HG03097 (cell line): ENCODE data around the gene GCK.
"Not testable (repeated sequence)": the region's sequence is repeated elsewhere in the genome, so short reads cannot be mapped to it uniquely, and the experiment has no call there.

Experiments
- ATAC-seq: cut with Tn5 transposase; IDR thresholded peaks from one replicate; pipeline ENCODE4 v1.9.1; 2021; ENCODE audit not compliant: unreplicated experiment, low FRiP score

GCK gene

DNA sequence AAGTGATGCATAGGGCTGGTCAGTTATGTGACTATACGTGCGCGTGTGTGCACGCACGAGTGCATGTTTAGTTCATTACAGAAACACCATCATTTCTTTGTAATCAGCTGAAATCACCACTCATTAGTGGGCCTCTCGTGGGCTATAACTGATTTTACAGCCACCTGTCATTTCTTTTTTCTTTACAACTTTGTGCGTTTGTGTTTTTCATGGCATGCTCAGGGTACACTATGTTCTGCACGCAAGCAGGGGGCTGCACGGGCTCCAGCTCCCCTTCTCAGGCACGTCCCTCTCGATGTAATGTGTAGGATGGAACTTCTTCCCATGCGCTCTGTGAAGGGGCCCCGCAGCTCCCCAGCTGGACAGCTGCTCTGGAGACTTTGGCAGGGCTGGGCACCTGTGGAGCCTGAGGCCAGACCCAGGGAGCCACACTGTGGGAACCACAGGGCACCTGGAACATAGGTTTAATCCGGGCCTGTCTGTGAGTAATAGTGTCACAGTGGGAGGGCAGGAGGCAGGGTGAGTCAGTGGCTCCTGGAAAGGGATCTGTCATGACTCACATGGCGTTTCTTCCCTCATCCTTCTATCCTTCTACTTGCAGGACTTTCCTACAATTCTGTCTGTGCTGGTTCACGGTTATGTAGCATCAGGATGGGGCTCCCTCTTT is 4.9 kb downstream of the GCK start:
- ATAC-seq = no peak

DNA sequence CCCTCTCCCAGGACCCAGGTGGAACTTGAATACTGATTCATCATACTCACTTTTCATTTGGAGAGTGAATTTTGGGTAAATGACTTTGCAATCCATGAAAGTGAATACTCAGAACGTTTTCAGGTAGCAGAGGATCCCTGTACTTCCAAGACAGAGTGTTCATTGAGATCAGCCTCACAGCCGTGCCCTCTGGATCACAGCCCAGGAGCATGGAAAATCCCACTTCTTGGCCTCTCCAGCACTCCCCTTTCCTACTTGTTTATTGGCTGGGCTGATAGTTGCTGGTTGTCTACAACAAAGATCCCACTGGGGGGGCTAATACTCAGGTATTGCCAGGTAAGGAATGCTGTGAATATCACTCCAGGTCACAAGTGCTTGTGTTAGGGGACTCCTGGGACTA is 5.9 kb downstream of the GCK start:
- no peak for ATAC-seq

DNA sequence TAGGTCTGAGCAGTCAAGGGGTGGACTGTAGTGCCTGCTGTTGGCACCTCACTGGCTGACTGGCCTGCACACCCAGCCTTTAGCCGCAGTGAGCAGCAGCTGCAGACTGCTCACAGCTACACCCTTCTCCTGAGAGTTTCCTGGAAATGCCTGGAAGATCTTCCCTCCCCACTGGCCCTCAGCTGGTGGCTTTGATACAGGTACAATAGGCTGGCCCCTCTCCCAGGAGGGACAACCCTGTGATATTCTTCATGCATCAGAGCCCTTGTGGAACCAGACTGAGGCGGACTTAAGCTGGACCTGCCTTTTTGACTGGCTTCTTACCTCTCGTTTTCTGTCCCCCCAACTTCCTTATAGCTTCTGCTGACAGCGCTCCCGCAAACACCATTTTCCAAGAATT is 6.4 kb downstream of the GCK start:
- no peak for ATAC-seq

DNA sequence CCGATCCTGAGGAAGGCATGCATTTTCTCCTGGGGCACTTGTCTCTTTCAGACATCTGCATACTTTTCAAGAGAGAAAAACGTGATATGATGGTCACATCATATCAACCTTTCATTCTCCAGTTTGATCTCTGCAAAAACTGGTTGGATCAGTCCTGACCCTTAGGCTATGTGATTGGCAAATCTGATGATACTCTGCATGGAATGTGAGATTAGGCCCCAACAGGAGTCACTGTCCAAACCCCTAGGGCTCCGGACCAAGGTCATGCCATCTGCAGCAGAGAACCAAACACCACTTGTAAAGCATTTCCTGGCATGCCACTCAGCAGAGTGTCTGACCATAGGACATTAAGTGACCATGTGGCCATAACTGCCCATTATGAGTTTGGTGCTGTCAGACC is 8.6 kb downstream of the GCK start:
- ATAC-seq = no peak

DNA sequence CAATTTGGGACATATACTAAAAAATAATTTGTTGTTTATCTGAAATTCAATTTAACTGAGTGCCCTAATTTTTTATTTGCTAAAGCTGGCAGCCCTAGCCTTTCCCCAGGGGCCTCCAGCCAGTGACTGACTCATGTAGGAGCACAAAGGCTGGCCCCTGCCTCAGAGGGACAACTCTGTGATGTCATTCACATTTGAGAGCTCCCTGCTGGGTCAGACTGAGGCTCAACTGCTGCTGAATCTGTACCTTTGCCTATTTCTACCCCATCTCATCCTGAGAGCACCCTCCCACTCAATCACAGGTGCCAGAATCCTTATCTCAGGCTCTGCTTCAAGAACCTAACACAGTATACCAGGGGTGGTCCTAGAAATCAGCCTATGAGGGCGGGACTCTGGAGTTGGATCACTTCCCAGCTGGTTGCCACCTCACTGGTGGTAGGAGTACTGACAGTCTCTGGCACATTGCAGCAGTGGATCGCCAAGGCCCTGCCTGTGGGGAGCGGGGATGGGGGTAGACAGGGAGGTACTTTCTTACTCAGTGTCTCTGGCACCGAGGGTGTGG is 11.6 kb downstream of the GCK start:
- no peak for ATAC-seq

DNA sequence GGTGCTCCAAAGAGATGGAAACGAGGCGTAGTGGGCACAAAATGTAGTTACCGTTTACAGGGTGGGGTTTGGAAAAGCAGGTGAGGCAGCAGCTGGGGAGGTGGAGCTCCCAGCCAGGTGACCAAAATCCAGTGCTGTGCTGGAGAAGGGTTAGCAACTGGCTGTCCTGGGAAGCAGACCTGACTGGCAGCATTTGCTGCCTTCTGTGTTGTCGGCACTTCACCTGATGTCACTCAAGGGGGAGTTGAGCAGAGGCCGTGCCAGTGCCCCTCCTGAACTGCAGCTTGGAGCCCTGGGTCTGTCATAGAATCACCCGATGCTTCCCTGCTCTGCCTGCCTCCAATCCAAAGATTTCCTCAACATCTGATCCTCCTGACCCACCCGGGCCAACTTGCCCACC is 12.8 kb downstream of the GCK start:
- no peak for ATAC-seq

DNA sequence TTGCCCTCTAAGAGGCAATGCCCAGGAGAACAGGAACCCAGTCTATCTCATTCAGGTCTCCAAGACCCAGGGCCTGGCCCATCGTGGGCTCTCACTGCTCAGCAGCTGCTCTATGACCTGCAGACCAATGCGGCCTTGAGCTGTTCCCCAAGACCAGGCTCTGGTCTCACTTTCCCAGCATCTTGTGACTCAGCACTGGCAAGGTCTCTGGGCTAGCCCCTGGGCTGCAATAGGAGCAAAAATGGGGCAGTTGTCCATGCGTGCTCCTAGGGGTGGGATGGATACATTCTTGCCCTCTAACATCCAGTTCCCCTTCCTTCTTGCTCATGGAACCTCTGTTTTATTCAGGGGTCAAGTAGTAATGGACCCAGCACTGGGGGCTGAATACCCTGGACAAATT is 13.5 kb downstream of the GCK start:
- no peak for ATAC-seq

DNA sequence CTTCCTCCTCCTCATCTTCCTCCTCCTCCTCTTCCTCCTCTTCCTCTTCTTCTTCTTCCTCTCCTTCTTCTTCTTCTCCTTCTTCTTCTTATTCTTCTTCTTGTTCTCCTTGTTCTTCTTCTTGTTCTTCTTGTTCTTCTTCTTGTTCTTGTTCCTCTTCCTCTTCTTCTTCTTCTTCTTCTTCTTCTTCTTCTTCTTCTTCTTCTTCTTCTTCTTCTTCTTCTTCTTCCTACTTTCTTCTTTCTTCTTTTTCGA is 14.6 kb downstream of the GCK start:
- ATAC-seq = not testable (repeated sequence)

DNA sequence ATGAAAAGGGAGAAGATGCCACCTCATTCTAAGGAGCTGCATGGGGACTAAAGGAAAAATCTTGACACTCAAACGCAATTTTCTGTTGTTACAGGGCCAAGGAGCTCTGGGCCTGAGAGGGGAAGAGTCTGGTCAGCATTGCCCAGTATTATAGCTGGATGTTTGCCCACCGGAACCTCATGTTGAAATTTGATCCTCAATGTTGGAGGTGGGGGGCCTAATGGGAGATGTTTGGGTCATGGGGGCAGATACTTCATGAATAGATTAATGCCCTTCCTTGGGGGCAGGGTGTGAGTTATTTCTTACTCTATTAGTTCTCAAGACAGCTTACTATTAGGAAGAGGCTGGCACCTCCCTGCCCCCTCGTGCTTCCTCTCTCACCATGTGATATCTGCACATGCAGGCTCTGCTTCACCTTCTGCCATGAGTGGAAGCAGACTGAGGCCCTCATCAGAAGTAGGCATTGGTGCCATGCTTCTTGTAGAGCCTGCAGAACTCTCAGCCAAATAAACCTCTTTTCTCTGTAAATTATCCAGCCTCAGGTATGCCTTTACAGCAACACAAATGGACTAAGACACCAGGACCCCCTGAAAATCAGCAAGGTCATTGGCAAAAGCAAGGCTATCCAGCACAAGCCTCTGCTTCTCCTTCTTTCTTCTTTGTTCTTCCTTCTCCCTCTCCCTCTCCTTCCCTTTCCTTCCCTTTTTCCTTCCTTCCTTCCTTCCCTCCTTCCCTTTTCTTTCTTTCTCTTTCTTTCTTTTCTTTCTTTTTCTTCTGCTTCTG is 15.1 kb downstream of the GCK start:
- ATAC-seq = no peak

DNA sequence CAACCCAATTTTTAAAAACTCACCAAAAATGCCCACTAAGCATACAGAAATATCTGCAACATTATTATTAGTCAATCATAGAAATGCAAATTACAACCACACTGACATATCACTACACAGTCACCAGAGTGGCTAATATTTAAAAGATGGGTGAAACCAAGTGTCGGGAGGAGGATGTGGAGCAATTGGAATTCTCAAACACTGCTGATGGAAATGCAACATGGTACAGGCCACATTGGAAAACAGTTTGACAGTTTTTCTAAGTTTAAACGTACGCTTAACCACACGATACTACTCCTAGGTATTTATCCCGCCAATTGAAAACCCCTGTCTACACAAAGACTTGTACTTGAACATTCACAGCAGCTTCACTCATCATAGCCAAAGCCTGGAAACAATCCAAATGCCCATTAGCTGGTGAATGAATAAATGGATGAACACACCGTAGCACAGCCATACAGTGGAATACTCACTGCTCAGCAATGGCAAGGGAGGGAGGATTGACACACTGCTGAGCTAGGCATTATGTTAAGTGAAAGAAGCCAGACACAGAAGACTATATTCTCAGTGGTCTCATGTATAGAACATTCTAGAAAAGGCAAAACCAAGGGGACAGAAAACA is 16.3 kb downstream of the GCK start:
- ATAC-seq = no peak

DNA sequence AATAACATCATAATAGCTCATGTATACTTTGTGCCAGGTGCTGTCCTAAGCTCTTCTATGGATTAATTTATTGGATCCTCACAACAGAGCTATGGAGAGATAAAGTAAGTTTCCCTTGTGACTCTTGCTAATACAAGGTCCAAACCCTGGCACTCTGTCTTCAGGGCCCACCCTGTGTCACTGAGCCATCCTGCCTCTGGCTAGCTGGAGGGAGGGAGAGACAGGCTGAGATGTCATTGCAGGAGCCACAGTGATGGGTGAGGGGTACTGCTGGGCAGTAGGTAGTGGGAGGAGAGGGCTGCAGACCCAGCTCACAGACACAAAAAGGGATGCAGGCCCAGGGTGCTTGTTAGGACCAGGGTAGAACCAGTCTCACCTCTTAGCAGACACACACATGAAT is 16.9 kb downstream of the GCK start:
- no peak for ATAC-seq

DNA sequence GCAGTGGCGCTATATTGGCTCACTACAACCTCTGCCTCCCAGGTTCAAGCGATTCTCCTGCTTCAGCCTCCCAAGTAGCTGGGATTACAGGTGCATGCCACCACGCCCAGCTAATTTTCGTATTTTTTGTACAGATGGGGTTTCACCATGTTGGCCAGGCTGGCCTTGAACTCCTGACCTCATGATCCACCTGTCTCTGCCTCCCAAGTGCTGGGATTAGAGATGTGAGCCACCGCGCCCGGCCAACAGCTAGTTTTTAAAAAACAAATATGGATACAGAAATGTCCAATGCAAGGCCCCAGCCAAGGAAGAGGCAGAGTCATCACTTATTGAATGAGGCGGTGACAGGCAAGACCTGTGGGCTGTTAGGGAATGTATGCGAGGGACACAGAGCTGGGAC is 17.3 kb downstream of the GCK start:
- not testable (repeated sequence) for ATAC-seq

DNA sequence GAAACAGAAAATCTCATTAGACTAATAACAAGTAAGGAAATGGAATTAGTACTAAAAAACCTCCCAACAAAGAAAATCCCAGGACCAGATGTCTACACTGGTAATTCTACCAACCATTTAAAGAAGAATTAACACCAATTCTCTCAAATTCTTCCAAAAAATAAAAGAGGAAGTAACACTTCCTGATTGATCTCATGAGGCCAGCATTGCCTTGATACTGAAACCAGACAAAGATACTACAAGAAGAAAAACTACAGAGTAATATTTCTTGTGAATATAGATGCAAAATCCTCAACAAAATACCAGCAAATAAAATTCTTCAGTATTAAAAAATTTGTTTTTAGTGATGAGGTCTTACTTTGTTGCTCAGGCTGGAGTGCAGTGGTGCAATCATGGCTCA is 21.3 kb downstream of the GCK start:
- no peak for ATAC-seq

DNA sequence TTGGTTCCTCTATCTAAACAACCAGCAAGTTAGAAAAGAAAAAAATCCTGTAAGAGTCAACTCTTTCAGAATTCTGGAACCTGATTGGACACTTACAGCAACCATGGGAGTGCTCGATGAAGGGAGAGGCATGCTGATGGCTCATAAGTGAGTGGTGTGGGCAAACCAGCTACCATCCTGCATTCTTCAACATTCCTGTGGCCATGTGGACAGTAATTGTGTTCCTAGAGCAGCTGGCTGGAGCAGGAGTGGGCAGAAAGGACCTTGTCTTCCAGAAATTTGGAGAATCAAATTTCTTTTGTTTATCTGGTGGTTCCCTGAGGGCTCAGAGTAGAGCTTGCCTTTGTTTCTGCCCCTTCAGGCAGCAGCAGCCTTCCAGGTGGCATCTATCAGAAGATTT is 25.6 kb downstream of the GCK start:
- ATAC-seq = no peak

DNA sequence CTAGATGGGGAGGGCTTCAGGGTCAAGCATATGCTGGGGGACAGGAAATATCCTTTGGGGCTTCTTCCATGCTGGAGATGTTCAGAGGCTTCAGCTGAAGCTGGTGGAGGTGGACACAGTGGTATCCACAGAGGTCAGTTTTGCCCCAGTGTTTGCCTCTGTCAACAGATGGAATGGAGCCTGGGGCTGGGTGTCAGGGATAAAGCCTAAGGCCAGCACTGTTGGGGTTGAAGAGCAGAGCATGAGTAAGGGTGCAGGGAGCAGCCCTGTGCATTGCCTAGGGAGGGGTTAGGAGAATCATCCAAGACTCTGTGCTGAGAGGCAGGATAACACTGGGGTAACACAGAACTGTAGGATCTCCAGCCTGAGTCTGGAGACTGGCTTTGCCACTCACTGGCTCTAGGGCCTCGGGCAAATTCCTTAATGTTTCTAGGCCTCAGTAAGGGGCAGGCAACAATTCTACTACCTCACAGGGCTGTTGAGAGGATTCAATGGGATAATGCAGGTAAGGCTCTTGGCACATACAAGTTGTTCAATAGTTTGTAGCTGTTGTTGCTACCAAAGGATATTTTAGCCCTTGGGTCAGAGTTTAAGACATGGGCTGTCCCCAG is 26.3 kb downstream of the GCK start:
- no peak for ATAC-seq

DNA sequence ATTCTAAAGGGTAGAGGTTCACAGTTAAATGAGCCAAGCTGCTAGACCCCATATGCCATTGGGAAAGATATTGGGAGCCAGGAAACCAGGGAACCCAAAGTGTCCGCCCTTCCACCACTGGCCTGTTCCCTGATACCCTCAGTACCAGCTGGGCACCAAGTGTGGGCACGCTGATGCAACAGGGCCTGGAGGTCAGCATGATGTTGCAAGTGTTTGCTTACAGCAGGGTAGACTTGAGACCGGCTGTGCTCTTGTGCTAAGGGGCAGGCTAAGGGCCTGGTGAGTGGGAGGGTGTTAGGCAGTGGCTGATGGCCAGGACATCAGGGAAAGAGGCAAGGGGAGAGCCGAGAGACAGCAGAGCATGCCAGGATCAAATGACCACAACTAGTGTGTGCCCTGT is 27.1 kb downstream of the GCK start:
- ATAC-seq = no peak

DNA sequence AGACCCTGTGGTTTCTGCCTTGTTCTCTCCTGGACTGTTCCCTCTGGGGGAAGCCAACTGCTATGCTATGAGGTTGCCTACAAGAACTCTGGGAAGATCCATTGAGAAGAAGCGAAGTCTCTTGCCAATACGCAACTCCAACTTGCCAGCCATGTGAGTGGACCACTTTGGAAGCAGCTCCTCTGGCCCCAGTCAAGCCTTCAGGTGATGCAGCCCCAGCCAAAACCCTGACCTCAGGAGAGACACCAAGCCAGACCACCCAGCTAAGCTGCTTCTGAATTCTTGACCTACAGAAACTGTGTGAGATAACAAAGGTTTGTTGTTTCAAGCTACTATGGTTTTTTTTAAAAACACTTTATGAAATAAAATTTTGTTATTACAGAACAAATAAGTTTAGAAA is 27.9 kb downstream of the GCK start:
- ATAC-seq = no peak

DNA sequence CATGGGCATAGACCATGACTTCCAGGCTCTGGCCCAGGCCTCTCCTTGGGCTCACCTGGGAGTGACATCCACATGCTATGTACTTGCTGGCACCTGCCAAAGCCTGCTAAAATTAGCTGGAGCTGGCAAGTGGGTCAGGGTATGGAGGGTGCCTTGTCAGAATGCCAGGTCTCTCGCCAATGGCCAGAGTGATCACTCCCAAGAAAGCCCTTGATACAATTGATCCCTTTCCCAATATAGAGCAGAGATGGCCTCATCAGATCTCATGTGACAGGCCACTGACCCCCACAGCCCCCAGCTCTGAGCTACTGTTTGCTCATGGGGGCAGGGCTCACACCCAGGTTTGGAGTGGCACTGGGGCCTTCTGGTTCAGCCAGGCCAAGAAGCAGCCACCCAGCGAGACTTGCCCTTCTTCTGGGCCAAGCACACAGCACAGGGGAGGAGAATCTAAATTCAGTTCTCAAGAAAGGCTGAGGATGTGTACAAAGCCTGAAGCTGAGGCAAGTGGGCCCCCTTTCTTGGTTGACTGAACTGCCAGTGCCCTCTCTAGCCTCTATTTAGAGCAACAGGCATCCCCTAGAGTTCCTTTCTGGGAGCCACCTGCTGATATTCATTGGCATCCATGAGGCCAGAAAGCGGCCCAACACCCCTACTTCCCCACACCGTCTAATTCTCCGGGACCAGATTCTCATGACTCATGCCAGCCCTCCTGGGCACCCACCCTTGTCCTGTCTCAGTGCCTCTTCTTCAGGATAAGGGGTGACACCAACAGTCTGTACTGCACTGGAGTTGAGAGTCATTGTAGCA is 29.2 kb downstream of the GCK start:
- ATAC-seq = no peak

DNA sequence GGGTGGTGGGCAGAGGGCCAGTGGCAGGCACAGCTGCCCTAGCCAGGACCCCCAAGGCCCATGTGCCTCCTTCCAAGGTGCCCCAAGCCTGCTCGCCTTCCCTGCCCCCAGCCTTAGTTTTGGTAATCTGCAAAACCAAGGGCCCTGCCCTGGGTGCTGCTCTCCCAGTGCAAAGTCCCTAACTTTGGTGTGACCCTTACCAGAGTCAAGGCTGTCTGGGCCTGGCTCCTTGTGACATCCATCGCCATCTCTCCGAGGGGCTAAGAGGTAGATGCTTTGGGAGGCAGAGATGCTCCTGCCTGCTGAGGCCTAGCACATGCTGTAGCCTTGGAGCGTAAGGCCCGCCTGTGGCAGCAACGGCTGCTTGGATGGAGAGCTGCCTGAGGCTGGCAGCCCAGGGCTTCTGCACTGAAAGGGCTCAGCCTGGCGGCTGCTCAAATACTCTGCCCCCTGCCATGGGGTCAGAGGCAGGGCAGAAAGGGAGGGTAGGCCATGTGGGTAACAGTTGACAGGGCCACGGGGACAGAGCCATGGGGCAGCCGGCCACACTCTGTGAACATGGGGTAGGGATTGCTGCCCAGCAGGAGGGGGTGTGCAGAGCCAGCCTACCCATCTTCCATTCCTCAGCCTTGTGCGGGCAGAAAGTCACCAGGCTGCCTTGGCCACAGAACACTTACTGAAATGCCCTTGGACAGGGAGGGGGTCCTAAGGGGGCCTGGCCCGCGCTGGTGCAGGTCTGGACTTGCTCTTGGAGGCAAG is 30.2 kb downstream of the GCK start:
- ATAC-seq = no peak
